Fibroblast of pulmonary artery (primary cell): ENCODE measurements around the gene SMARCA1.

Source experiments
- DNase-seq: peaks from one replicate; pipeline ENCODE4 v3.0.0-alpha.2; 2010; ENCODE audit warnings: low read depth
- H3K4me3 ChIP-seq: replicated peaks from 2 replicates; pipeline ENCODE4 v1.5.1; 2011; ENCODE audit warnings: low read depth, mild to moderate bottlenecking, control low read depth, low read length, moderate library complexity
- CTCF ChIP-seq: IDR thresholded peaks from 2 replicates; pipeline ENCODE4 v1.5.1; 2011; ENCODE audit warnings: mild to moderate bottlenecking, control low read depth, low read length, inconsistent platforms; ENCODE audit errors: missing control alignments

Gene SMARCA1

GRCh38 chrX:129433945-129434344 is 89.3 kb downstream of the SMARCA1 start:
- H3K4me3 ChIP-seq, result no peak overlapping the region
- no peak for TF ChIP-seq CTCF
- DNase-seq, result no peak

GRCh38 chrX:129433461-129433860 is 89.8 kb downstream of the SMARCA1 start:
- TF ChIP-seq CTCF, result no peak
- DNase-seq, result no peak
- no peak overlapping the region for H3K4me3 ChIP-seq

GRCh38 chrX:129427267-129427666 is 96.0 kb downstream of the SMARCA1 start:
- TF ChIP-seq CTCF, result no peak
- DNase-seq, result no peak

GRCh38 chrX:129423191-129423590 is 100.1 kb downstream of the SMARCA1 start:
- TF ChIP-seq CTCF, result no peak
- no peak overlapping the region for H3K4me3 ChIP-seq
- no peak for DNase-seq

More at GRCh38 chrX:129427267-129427666, 96.0 kb downstream of the SMARCA1 start:
- no peak overlapping the region for H3K4me3 ChIP-seq

GRCh38 chrX:129404670-129405008 is 118.7 kb downstream of the SMARCA1 start:
- H3K4me3 ChIP-seq, result no peak overlapping the region
- DNase-seq, result no peak
- TF ChIP-seq CTCF, result no peak

GRCh38 chrX:129403974-129404669 is 119.2 kb downstream of the SMARCA1 start:
- no peak for TF ChIP-seq CTCF
- DNase-seq, result no peak
- no peak overlapping the region for H3K4me3 ChIP-seq
